Measurements from ENCODE around the gene AUTS2. TPM values are rescaled to one million over a fixed set of nuclear protein-coding genes. Genes with fewer than 3 reads are reported as not detected.

Gene AUTS2
- total and polyA plus RNA-seq, 2 donors (not counting 1 experiment from before 2014, with no cell fraction given): 0.60 to 9.1 TPM

DNA sequence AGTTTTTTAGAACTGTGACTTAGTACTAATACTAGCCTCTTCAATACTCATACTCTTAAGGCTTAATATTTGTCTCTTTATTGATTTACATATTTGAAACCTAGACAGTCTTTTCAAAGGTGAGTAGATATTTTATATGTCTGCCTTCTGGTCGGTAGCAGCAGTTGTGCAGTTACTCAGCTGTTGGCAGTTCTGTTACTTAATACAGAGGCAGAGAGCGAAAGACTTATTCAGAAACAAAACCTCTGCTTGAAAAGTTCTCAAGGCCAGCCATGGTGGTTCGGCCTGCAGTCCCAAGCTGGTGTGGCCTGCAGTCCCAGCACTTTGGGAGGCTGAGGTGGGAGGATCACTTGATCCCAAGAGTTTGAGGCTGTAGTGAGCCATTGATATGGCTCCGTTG, 84.2 kb downstream of the AUTS2 start:
- no peak overlapping the region for H3K27ac ChIP-seq (ENCODE audit: insufficient read depth, low read length)
- no peak overlapping the region for H3K9ac ChIP-seq (ENCODE audit: insufficient read depth, low read length)
- H2AFZ ChIP-seq (ENCODE audit: low read length): no peak overlapping the region
- H3K79me2 ChIP-seq (ENCODE audit: control insufficient read depth, insufficient read depth, low read length): no peaks in the 10 kb centered on the region
- TF ChIP-seq CTCF (conservative IDR thresholded peaks at IDR 0.05 in 1 of 2, IDR thresholded peaks at IDR 0.05 in 1 of 2; ENCODE audit: low read depth in 1 of 2, low read length in 2 of 2) (no peak), EZH2 (IDR thresholded peaks at IDR 0.05; ENCODE audit: low read length, missing control alignments) (no peak)
- H3K36me3 ChIP-seq (ENCODE audit: control insufficient read depth, insufficient read depth, low read length): no peaks in the 10 kb centered on the region
- no peak overlapping the region for H3K4me3 ChIP-seq (replicated peaks in 1 of 4; ENCODE audit: control extremely low read depth in 1 of 4, insufficient read depth in 1 of 4, low read depth in 3 of 4, low read length in 4 of 4)
- no peaks in the 10 kb centered on the region for H4K20me1 ChIP-seq (ENCODE audit: control insufficient read depth, extremely low read depth, insufficient read depth, low read length)
- no peaks in the 10 kb centered on the region for H3K4me1 ChIP-seq (ENCODE audit: control insufficient read depth, extremely low read depth, insufficient read depth, low read length)
- no peaks in the 10 kb centered on the region for H3K9me3 ChIP-seq (ENCODE audit: control insufficient read depth, insufficient read depth, low read depth, low read length)
- H3K27me3 ChIP-seq (ENCODE audit: control insufficient read depth, insufficient read depth, low read length): no peaks in the 10 kb centered on the region
- H3K4me2 ChIP-seq (ENCODE audit: extremely low read depth, insufficient read depth, low read length): no peak overlapping the region
- DNase-seq (ENCODE audit: low read depth in 2 of 2): no peak

DNA sequence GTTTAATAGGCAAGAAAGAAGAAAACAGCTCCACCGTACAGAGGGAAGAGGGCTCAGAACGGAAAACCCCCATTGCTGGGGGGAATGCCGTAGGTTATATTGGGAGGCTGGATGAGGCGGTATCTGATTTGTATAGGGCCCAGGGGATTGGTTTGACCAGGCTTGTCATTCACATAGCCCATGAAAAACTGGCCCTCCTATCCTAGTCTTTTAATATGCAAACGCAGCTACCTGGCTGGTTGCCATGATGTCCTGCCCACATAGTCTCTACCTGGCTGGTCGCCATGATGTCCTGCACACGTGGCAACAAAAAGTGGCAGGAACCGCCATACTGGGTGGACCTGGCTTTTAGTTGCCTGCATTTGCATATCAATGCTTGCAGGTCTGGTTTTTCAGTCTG, 84.7 kb downstream of the AUTS2 start:
- no peaks in the 10 kb centered on the region for H3K27me3 ChIP-seq (ENCODE audit: control insufficient read depth, insufficient read depth, low read length)
- H4K20me1 ChIP-seq (ENCODE audit: control insufficient read depth, extremely low read depth, insufficient read depth, low read length): no peaks in the 10 kb centered on the region
- no peak for DNase-seq (ENCODE audit: low read depth in 2 of 2)
- no peak overlapping the region for H3K9ac ChIP-seq (ENCODE audit: insufficient read depth, low read length)
- H3K79me2 ChIP-seq (ENCODE audit: control insufficient read depth, insufficient read depth, low read length): no peaks in the 10 kb centered on the region
- H3K4me3 ChIP-seq (replicated peaks in 1 of 4; ENCODE audit: control extremely low read depth in 1 of 4, insufficient read depth in 1 of 4, low read depth in 3 of 4, low read length in 4 of 4): no peak overlapping the region
- no peaks in the 10 kb centered on the region for H3K9me3 ChIP-seq (ENCODE audit: control insufficient read depth, insufficient read depth, low read depth, low read length)
- no peak overlapping the region for H3K27ac ChIP-seq (ENCODE audit: insufficient read depth, low read length)
- H3K4me1 ChIP-seq (ENCODE audit: control insufficient read depth, extremely low read depth, insufficient read depth, low read length): no peaks in the 10 kb centered on the region
- no peaks in the 10 kb centered on the region for H3K36me3 ChIP-seq (ENCODE audit: control insufficient read depth, insufficient read depth, low read length)
- H2AFZ ChIP-seq (ENCODE audit: low read length): no peak overlapping the region
- TF ChIP-seq EZH2 (IDR thresholded peaks at IDR 0.05; ENCODE audit: low read length, missing control alignments) (no peak), CTCF (conservative IDR thresholded peaks at IDR 0.05 in 1 of 2, IDR thresholded peaks at IDR 0.05 in 1 of 2; ENCODE audit: low read depth in 1 of 2, low read length in 2 of 2) (no peak)
- H3K4me2 ChIP-seq (ENCODE audit: extremely low read depth, insufficient read depth, low read length): no peak overlapping the region

GRCh38 chr7:69684369-69685292, 86.4 kb downstream of the AUTS2 start:
- H3K27ac ChIP-seq (ENCODE audit: insufficient read depth, low read length): no peak overlapping the region
- H3K4me3 ChIP-seq (replicated peaks in 1 of 4; ENCODE audit: control extremely low read depth in 1 of 4, insufficient read depth in 1 of 4, low read depth in 3 of 4, low read length in 4 of 4): no peak overlapping the region
- no peaks in the 10 kb centered on the region for H3K9me3 ChIP-seq (ENCODE audit: control insufficient read depth, insufficient read depth, low read depth, low read length)
- H3K9ac ChIP-seq (ENCODE audit: insufficient read depth, low read length): no peak overlapping the region
- TF ChIP-seq EZH2 (IDR thresholded peaks at IDR 0.05; ENCODE audit: low read length, missing control alignments): no peak
- TF ChIP-seq CTCF (conservative IDR thresholded peaks at IDR 0.05 in 1 of 2, IDR thresholded peaks at IDR 0.05 in 1 of 2; ENCODE audit: low read depth in 1 of 2, low read length in 2 of 2): no peak
- H3K36me3 ChIP-seq (ENCODE audit: control insufficient read depth, insufficient read depth, low read length): no peaks in the 10 kb centered on the region
- H3K4me2 ChIP-seq (ENCODE audit: extremely low read depth, insufficient read depth, low read length): no peak overlapping the region
- H4K20me1 ChIP-seq (ENCODE audit: control insufficient read depth, extremely low read depth, insufficient read depth, low read length): no peaks in the 10 kb centered on the region
- no peaks in the 10 kb centered on the region for H3K27me3 ChIP-seq (ENCODE audit: control insufficient read depth, insufficient read depth, low read length)
- no peaks in the 10 kb centered on the region for H3K4me1 ChIP-seq (ENCODE audit: control insufficient read depth, extremely low read depth, insufficient read depth, low read length)
- H2AFZ ChIP-seq (ENCODE audit: low read length): no peak overlapping the region
- no peak for DNase-seq (ENCODE audit: low read depth in 2 of 2)
- no peaks in the 10 kb centered on the region for H3K79me2 ChIP-seq (ENCODE audit: control insufficient read depth, insufficient read depth, low read length)
